EL (cell line): ENCODE data around the gene GJA5.
"Not testable (repeated sequence)": the region's sequence is repeated elsewhere in the genome, so short reads cannot be mapped to it uniquely, and the experiment has no call there.

ENCODE experiments used
- DNase-seq: peaks from one replicate; pipeline ENCODE4 v3.0.0-alpha.2; 2016

The GJA5 gene

DNA sequence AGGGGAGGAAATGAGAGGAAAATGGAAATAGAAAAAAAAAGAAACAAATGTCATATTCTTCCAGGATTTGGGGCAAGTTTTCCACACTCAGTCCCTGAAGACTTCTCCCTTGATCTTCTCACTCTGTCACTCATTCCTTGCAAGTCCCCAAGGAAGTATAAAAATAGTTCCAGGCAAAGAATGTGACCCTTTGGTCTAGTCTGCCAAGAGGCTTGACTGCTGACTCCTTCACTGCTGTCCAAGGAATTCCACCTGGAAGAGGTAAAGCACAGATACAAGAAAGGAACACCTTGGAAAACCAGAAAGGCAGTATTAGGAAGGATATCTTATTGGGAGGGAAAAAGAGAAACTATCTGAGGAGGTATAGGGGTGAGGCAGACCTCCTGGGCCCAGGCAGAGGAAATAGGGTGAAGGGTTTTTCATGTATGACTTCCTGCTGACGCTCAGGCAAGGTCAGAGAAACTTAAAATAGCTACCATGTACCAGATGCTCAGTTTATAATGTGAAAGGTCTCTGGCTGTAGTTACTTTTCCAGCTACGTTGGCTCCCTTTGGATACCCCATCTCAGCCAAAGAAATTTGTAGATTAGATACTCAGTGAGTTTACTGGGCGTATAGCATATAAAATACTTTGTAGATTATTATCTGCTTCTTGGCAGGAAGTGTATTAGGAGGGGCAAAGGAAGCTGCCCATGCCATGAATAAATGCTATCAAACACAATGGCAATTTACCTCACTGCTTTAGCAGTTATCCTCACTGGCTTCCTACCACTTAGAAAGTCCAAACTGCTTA lies 2.0 kb upstream of the GJA5 start:
- DNase-seq: peak; percentile 13

DNA sequence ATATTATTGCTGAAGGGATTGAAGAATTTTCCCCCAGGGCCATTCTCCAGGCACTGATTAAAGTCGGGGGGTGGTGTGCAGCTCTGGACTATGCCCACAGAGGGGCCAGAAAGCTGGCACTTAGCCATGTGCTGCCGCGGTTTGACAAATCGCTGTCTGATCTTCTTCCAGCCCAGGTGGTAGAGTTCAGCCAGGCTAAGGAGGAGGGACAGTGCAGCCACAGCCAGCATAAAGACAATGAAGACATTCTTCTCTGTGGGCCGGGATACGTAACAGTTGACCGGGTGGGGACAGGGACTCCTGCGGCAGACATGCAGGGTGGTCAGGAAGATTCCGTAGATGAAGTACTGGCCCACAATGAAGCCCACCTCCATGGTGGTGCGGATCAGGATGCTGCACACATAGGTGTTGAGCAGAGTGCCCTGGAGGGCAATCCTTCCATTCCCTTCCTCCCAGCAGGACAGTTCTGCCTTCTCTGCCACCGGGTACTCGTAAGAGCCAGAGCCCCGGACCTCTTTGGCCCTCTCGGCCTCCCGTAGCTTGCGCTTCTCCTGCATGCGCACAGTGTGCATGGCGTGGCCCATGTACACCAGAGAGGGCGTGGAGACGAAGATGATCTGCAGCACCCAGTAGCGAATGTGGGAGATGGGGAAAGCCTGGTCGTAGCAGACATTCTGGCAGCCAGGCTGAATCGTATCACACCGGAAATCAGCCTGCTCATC lies 1.9 kb downstream of the GJA5 start:
- DNase-seq: no peak

- peak; percentile 80 for DNase-seq
These were observed 3.1 kb downstream of the GJA5 start for GRCh38 chr1:147757015-147757990.

DNA sequence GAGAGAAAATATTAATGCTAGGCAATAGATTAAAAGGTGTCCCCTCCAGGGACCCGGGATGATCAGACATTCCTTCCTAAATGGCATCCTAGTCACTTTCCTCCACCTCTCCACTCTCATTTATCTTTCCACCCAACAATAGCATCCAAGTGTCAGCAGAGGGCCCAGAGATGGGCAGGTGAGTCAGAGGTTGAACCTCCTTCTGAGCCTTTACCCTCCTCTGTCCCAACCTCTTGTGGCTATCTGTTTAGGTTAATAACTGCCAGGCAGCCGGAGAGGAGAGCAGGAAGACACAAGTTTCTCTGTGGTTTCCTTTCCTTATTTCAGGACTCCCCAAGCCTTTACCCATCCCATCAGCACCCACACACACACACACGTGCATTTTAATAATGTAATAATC lies 4.1 kb downstream of the GJA5 start:
- DNase-seq: no peak

- no peak for DNase-seq
These were observed 5.7 kb downstream of the GJA5 start for GRCh38 chr1:147754661-147755060.

DNA sequence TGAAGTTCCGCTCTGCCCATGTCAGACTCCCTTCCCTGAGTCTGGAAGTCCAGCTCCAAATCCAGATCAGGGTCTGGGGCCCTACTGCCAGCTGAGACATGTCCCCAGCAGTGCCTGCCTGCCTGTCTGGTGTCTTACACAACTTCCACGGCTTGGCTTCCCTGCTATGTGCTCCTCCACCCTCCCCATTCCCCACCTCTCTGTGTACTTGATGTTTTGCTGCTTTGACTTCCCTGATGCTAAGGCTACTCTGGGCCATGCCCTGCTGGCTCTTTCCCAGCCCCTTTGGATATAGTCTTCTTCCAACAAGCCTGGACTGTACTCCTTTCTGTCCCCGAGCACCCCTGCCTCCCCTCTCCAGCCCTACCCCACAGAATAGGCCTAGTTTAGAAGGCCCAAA lies 7.3 kb downstream of the GJA5 start:
- no peak for DNase-seq

DNA sequence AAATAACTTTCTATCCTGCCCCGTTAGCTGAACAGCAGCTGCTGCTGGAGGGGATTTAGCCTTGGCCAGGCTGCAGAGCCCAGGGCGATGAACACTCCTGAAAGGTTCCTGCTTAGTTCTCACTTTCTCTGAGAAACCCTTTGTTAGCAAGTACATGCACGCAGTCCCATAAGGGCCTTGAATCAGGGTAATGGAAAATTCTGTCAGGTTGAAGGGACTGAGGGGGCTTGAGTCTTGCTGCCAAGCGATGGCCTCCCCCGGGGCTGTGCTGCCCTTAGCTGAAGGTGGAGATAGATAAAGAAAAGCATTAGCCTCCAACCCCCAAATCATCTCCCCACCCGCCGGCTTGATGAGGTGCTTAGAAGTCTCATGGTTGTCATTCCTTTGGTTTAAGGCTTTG lies 7.9 kb downstream of the GJA5 start:
- DNase-seq: no peak

GRCh38 chr1:147751346-147751745 lies 9.1 kb downstream of the GJA5 start:
- DNase-seq: no peak

- no peak for DNase-seq
These were observed 9.7 kb downstream of the GJA5 start for GRCh38 chr1:147750618-147751217.

DNA sequence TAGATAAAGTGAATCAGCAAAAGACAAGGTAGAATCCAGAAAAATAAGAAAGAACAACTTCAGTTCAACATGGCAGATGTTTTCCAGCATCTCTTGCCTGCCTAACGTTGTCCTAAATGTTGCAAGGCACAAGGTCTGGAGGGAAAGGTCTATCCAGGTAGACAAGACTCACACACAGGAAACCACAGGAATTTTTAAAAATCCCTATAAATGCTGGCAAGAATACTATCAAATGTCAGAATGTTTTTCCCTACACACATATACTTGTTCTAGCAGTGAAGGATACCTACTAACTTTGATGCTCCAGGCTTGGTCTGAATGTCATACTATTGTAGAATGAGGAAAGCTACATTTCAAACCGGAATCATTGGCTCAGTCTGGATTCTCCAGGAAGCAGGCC lies 10.6 kb downstream of the GJA5 start:
- DNase-seq: no peak

DNA sequence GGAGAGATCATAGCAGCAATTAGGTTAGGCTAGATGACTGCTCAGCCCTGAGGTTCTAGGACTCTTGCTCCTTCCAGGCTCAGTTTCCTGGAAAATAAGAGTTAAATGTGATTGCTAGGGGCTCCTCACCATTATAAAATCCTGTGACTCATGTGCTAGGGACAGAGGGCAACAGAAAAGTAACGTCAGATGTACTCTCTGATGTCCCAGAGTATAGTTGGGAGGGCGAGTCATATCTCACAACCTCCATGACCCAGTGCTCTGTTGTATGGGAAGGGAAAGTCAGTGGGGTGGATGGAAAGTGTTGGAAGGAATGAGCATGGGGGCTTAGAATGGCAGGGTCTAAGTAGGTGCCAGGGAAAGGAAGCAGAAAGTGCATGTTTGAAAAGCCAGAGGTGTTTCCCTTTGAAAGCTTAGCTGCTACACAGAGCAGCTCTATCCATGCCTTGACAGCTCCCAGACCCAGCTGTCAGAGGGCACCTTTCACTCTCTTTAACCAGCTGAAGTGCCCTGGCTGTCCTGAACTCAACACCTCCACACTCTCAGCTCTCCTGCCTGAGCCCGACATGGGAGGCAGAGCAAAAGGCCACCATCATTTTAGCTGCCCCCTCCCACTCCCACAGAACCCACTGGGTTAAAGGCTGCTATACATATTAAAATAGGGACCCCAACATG lies 11.6 kb downstream of the GJA5 start:
- peak; percentile 54 for DNase-seq

GRCh38 chr1:147747966-147748365 lies 12.4 kb downstream of the GJA5 start:
- no peak for DNase-seq

GRCh38 chr1:147745271-147745670 lies 15.1 kb downstream of the GJA5 start:
- no peak for DNase-seq

DNA sequence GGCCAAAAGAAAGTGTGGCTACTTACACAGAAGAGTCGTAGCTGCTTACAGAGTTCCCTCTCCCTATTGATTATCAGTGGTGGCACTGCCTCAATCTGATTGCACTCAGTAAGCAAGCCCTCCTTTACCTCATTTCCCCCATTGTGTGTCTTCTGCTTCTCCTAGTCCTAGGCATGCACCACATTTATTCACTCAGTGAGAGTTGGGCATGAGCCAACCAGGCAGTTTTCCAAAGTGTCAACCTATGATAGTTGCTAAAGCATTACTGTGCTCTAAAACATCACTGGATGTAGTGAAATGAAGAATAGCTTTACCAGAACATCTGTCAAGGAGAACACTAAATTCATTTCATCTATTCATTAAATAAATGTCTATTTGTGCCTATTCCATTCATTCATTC lies 19.3 kb downstream of the GJA5 start:
- no peak for DNase-seq

DNA sequence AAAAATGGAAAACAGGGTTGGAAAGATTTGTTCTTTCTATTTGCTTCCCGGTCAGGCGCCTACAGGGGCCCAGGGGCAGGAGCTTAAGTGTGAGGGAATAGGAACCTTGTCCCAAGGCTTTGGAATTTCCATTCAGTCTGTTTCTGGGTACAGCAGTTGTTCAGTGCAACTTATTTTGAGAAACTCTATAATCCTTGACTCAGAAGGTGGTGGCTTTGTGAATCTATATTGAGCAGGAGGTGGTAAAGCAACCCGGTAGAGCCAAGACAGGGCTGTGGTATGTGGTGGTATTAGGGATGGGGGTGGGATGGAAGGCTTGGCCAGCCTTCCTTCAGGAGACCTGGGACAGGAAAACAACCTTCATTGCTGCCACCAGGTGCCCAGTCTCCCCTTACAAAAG lies 20.0 kb downstream of the GJA5 start:
- no peak for DNase-seq

DNA sequence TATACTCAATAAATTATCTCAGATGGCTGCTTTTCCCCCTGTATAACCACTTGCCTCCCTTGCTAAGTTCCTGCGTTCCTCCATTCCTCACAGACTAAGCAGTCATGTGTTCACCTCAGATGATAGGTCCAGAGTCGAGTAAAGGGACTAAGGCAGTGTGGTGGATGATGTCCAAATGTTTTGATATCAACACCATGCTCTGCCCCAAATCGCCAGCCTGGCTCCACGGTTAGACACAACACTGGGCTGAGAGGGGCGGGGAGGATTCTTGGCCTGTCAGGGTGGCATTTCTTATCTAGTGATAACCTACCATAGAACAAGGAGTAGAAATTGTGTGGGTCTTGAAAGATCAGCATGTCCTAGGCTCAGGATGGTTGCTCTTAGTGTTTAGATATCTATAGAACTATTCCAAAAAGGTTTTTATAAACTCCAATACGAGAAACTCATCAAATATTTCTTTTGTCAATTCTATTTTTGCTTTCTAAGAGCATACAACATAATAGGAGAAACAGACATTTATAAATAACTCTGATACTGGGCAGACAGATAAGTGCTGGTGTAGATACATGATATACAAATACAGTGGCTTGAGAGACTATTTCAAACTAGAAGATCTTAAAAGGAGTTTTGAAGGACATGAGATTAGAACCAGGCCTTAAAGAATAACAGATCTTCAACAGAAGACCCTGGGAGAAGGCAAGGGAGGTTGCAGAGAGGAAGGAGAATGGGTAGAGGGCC lies 21.5 kb downstream of the GJA5 start:
- no peak for DNase-seq

DNA sequence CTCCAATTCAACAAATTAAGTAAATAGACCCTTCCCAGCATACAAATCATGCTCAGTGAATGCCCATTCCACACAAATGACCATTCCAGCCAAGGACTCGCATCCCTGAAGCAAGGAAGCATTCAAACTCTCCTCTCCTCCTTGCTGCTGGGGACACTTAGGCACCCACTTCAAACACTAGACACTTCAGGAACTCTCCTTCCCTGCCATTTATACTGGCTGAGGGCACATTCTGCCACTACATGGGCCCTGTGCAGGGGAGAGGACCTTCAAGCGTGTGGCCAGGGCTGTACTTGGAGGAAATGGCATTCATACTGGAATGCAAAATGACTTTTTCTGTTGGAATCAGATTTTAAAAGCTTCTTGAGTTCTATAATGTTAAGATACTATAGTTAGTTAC lies 22.3 kb downstream of the GJA5 start:
- DNase-seq: no peak

- no peak for DNase-seq
These were observed 23.5 kb downstream of the GJA5 start for GRCh38 chr1:147736883-147737282.

GRCh38 chr1:147735423-147735822 lies 25.0 kb downstream of the GJA5 start:
- DNase-seq: no peak

- DNase-seq: not testable (repeated sequence)
These were observed 26.0 kb downstream of the GJA5 start for GRCh38 chr1:147734291-147734841.

DNA sequence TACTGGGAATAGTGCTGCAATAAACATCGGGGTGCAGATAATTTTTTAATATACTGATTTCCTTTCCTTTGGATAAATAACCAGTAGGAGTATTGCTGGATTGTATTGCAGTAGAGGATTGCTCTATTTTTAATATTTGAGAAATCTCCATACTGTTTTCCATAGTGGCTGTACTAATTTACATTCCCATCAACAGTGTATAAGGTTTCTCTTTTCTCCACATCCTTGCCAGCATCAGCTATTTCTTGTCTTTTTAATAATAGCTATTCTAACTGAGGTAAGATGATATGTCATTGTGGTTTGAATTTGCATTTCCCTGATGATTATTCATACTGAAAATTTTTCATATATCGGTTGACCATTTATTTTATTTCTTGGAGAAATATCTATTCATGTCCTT lies 31.1 kb downstream of the GJA5 start:
- DNase-seq: no peak
